Psoas muscle (tissue), 8 donors: ENCODE measurements around the gene COL6A2. TPM values are rescaled to one million over a fixed set of nuclear protein-coding genes. Genes with fewer than 3 reads are reported as not detected.

ENCODE experiments used
- ATAC-seq, 4 donors: fragments of 200-7000 bp; cut with Tn5 transposase; one replicate each; pipeline ENCODE4 v1.9.1; 2020; ENCODE audit warnings: moderate library complexity in 3 of 4, mild to moderate bottlenecking in 2 of 4
- DNase-seq, 2 donors: peaks; one replicate each; pipeline ENCODE4 v3.0.0-alpha.2; 2020
- H3K27ac ChIP-seq: fragments of 200-600 bp; one replicate; pipeline ENCODE4 v1.8.0; 2022
- H3K27me3 ChIP-seq, 3 donors: fragments of 200-600 bp in 1 of 3; one replicate each; pipeline versions ENCODE4 v1.6.1 to v1.8.0; 2013 to 2022; ENCODE audit warnings: low read length in 2 of 3, mild to moderate bottlenecking in 2 of 3, moderate library complexity in 1 of 3; ENCODE audit not compliant: insufficient read depth in 3 of 3
- H3K36me3 ChIP-seq, 2 donors: fragments of 200-600 bp in 1 of 2; one replicate each; pipeline versions ENCODE4 v1.6.1 to v1.8.0; 2013 to 2022; ENCODE audit warnings: low read depth in 1 of 2, mild to moderate bottlenecking in 1 of 2, moderate library complexity in 1 of 2; ENCODE audit not compliant: insufficient read depth in 1 of 2
- H3K4me1 ChIP-seq: fragments of 200-600 bp; one replicate; pipeline ENCODE4 v1.8.0; 2022
- H3K4me3 ChIP-seq: fragments of 200-600 bp; one replicate; pipeline ENCODE4 v1.8.0; 2022; ENCODE audit warnings: mild to moderate bottlenecking
- H3K9me3 ChIP-seq: fragments of 200-600 bp; one replicate; pipeline ENCODE4 v1.8.0; 2022
- CTCF ChIP-seq: fragments of 200-600 bp; IDR thresholded peaks from one replicate; pipeline ENCODE4 v1.8.0; 2022; ENCODE audit warnings: antibody characterized with exemption
- WGBS, 3 donors: extraction: QIAGEN DNeasy Blood & Tissue Kit; methylation state at CpG; one replicate each; pipeline versions ENCODE4 v1.1.6 to v1.1.7; 2013; 5-methylcytosine and 5-hydroxymethylcytosine counted together
- intact Hi-C, 2 donors: fragments of 100-400 bp; cut with DNase I; formaldehyde crosslinking; loops; one replicate each; pipeline versions ENCODE4 v1.11.0 to v1.14.2; 2022
- polyA plus RNA-seq, 3 donors: library from polyadenylated mRNA; stranded (reverse); fragments of 200-250 nt; gene quantifications; one replicate each; pipeline ENCODE4 v1.2.3, GENCODE V29; 2013
- total RNA-seq, 4 donors: library from RNA; stranded (reverse); fragmentation: NEBNext Ultra II Directional in 2 of 4; extraction: Animal tissue kit (Norgen Biotek cat#: 25700) in 2 of 4; gene quantifications; one replicate each; pipeline versions ENCODE4 v1.2.1 to v1.2.4, GENCODE V29; 2021 to 2023
- donor health status: healthy with polysubstance abuse.
- donor health status: DM: no; HTN: no; CAD: no; lungs with moderate emphysema.
- donor health status: Bipolar disorder and iron deficiency.
- donor health status: healthy.
- donor health status: DM: yes; HTN: yes; CAD: no.
- donor health status: DM: no; HTN: no; CAD: no.
- donor health status: DM: no; HTN: no; CAD: no.
- donor health status: DM: yes; HTN: yes; CAD: no.

Gene COL6A2
- total and polyA plus RNA-seq, 7 donors, result 29.8 to 122 (median 58.8) TPM

DNA sequence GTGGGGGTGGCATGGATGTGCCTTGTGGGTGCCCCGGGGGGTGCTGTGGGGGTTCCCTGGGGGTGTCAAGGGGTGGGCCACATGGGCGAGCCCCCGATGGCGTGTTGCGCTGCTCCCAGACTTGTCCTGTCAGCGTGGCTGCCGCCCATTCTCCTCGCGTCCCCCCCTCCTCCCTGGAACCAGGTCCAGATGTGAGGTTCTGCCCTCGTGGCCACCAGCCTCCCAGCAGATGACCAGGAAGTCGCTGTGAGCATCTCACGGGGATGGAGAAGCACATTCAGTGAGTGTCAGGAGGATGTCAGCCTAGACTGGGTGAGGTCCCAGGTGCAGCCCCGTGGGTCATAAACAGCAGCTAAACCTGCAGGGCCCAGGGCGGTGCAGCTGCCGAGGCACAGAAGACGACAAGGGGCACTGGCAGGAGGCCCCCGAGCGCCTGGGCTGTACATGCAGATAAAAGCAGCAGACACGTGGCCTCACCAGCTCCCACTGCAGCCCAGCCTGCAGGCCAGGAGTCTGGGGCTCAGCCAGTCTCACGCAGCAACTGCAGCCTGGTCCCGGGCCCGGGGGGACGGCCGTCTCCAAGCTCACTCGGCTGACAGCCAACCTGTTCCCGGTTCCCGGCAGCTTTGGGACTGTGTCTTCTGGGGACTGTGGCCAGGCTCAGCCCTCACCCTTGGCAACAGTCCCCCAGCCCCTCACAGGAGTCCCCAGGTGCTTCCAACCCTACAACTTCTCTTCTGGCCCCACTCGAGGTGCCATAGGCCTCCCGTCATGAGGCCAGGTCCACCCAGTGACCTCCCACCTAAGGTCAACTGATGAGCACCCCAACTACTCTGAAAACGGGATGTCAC lies 17.5 kb upstream of the COL6A2 start:
- Histone ChIP-seq H3K27ac (no peak overlapping the region), H3K27me3 (peaks cover 0 to 45% (median 5%) of the 10 kb centered on the region in 3 donors), H3K9me3 (no peaks in the 10 kb centered on the region), H3K4me3 (no peak overlapping the region), H3K36me3 (no peaks in the 10 kb centered on the region), H3K4me1 (no peaks in the 10 kb centered on the region)
- peak in 2 of 4 donors; percentile 14 to 41 for ATAC-seq
- 28 to 49% (median 31%) methylated on average over 23 to 30 of the region's 30 CpGs for WGBS, 3 donors
- DNase-seq, result peak; percentile 52 to 66
- intact Hi-C loops, result no loop called here
- no peak for TF ChIP-seq CTCF

DNA sequence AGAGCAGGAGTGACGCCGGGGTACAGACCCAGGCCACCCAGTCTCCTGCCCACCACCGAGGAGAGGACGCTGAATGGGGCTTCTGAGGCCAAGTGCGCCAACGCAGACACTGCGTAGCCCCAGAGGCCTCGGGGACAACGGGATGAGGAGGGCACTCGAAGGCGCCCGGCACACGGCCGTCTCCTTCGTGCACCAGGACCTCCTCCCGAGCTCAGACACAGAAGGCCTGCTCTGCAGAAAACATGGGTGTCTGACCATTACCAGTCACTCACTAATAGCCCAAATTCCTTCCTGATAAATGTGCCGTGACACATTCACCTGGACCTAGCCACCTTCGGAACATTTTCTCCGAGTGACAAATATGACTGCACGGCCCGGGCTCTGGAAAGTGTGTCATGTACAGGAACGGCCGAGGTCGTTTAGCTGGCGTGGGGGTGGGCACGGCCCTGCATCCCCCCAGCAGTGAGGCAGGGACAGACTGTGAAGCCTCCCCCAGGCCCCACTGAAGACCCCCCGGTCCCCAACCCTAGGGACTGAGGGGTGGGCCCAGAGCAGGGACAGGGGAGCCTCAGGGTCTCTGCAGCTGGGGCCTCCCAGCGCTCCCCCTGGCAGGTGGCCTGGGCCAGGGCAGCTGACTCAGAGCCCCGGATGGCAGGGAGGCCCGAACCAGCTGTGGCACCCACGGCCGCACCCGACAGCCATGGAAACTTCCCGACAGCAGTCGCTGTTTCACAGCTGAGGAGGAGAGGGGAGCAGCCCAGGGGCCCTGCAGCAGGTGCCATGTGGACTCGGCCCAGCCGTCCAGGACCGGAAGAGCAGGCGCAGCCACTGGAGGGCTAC lies 16.7 kb upstream of the COL6A2 start:
- Histone ChIP-seq H3K9me3 (no peaks in the 10 kb centered on the region), H3K36me3 (no peaks in the 10 kb centered on the region), H3K4me3 (no peak overlapping the region), H3K4me1 (no peaks in the 10 kb centered on the region), H3K27me3 (peaks cover 0 to 45% (median 5%) of the 10 kb centered on the region in 3 donors), H3K27ac (no peak overlapping the region)
- ATAC-seq (peak in 1 of 4 donors; percentile 25), DNase-seq (peak in 1 of 2 donors; percentile 55)
- intact Hi-C loops, result no loop called here
- no peak for TF ChIP-seq CTCF
- WGBS, 3 donors, result 43 to 60% (median 45%) methylated on average over 37 to 39 of the region's 39 CpGs

- ATAC-seq (no peak), DNase-seq (peak in 1 of 2 donors; percentile 34)
- no peak for TF ChIP-seq CTCF
- Histone ChIP-seq H3K36me3 (no peaks in the 10 kb centered on the region), H3K9me3 (no peaks in the 10 kb centered on the region), H3K27ac (no peak overlapping the region), H3K4me1 (no peaks in the 10 kb centered on the region), H3K27me3 (peaks cover 0 to 45% (median 5%) of the 10 kb centered on the region in 3 donors), H3K4me3 (no peak overlapping the region)
- intact Hi-C loops, result no loop called here
- WGBS, 3 donors, result 74 to 81% (median 78%) methylated on average over 34 to 35 of the region's 35 CpGs
Observed at GRCh38 chr21:46081862-46082712, 15.8 kb upstream of the COL6A2 start.

GRCh38 chr21:46082713-46082962 lies 15.3 kb upstream of the COL6A2 start:
- peaks cover 0 to 45% (median 5%) of the 10 kb centered on the region in 3 donors for H3K27me3 ChIP-seq
- H3K4me3 ChIP-seq, result no peak overlapping the region
- H3K36me3 ChIP-seq, result no peaks in the 10 kb centered on the region
- 90 to 98% (median 95%) methylated on average over 5 of the region's 5 CpGs for WGBS, 3 donors
- DNase-seq (no peak), ATAC-seq (no peak)
- intact Hi-C loops, result no loop called here
- H3K27ac ChIP-seq, result no peak overlapping the region
- H3K4me1 ChIP-seq, result no peaks in the 10 kb centered on the region
- H3K9me3 ChIP-seq, result no peaks in the 10 kb centered on the region
- no peak for TF ChIP-seq CTCF
